Body of pancreas (tissue), 4 donors: ENCODE measurements around the gene TMC3.

Source experiments
- POLR2A ChIP-seq, 3 donors: fragments of 450-650 bp; IDR thresholded peaks; one replicate each; pipeline ENCODE4 v1.6.1; 2016; ENCODE audit warnings: antibody characterized with exemption in 3 of 3, mild to moderate bottlenecking in 2 of 3
- TF ChIP-seq, protein P1 (sequence below), 7 experiments: fragments of 450-650 bp in 4 of 7; fragments of 200-600 bp in 3 of 7; sonication (generic) in 3 of 7; IDR thresholded peaks; one replicate each; pipeline ENCODE4 v1.5.1; 2016 to 2019; ENCODE audit warnings: antibody characterized with exemption in 7 of 7

DNA sequence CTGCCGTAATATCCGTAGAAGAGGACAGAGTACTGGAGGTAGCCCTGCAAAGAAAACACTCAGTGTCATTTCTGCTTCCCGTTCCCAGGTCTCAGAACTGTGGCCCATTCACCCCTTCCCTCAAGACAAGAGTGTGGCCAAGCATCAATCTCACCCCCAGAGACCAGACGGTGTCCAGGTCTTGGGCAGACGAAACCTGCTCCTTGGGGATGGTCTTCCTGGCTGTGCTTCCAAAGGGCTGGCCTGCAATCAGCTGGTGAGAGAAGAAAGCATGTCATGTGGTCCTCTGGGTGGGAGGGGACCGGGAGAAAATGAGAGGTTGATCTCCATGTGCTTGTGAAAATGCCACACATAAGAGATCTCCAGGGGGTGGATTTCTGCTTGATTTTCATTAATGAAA, 15.8 kb downstream of the TMC3 start:
- TF ChIP-seq, protein P1, sequence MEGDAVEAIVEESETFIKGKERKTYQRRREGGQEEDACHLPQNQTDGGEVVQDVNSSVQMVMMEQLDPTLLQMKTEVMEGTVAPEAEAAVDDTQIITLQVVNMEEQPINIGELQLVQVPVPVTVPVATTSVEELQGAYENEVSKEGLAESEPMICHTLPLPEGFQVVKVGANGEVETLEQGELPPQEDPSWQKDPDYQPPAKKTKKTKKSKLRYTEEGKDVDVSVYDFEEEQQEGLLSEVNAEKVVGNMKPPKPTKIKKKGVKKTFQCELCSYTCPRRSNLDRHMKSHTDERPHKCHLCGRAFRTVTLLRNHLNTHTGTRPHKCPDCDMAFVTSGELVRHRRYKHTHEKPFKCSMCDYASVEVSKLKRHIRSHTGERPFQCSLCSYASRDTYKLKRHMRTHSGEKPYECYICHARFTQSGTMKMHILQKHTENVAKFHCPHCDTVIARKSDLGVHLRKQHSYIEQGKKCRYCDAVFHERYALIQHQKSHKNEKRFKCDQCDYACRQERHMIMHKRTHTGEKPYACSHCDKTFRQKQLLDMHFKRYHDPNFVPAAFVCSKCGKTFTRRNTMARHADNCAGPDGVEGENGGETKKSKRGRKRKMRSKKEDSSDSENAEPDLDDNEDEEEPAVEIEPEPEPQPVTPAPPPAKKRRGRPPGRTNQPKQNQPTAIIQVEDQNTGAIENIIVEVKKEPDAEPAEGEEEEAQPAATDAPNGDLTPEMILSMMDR (IDR thresholded peaks at IDR 0.05), result no peak
- TF ChIP-seq POLR2A (IDR thresholded peaks at IDR 0.05), result no peak
